HTERT RPE-1 (cell line): ENCODE data around the gene SLMAP.
"Not testable (repeated sequence)": the region's sequence is repeated elsewhere in the genome, so short reads cannot be mapped to it uniquely, and the experiment has no call there.

Experiments
- in situ Hi-C: fragments of 300-500 bp; cut with MboI; formaldehyde crosslinking; loops from 4 replicates; pipeline ENCODE4 v1.14.3; 2020; ENCODE audit warnings: low sequenced_read_pairs

SLMAP gene

DNA sequence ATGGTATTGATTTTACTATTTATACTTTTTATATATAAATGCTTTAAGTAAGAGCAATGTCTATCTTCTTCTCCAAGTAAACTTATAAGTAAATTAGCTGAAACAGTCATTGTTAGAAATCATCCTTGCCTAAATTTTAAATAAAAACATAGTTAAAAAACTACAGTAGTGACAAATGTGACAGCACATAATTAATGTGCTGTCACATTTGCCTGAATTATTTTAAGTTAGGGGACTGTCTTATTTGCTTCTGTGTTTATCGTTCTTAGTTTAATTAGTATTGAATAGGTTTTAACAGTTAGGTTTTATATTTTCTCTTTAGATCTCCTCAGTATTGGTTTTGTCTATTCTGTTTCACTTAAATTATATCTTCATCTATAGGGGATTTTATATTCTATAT, 36.1 kb downstream of the SLMAP start:
- in situ Hi-C loops: no loop called here

DNA sequence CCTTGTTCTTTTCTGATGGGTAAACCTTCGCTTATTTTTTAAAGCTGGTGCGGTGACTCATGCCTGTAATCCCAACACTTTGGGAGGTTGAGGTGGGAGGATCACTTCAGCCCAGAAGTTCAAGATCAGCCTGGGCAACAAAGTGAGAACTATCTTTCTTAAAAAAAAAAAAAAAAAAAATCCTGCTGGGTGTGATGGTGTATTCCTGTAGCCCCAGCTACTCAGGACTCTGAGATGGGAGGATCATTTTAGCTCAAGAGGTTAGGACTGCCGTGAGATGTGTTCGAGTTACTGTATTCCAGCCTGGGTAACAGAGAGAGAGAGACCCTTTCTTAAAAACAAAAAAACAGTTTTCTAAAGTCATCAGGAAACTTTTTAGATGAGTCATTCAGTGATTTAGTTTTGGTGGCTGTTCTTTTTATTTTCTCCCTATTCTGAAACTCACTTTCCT, 37.7 kb downstream of the SLMAP start:
- in situ Hi-C loops: no loop called here

GRCh38 chr3:57794501-57794900, 38.4 kb downstream of the SLMAP start:
- in situ Hi-C loops: no loop called here

GRCh38 chr3:57794951-57795350, 38.8 kb downstream of the SLMAP start:
- in situ Hi-C loops: no loop called here

DNA sequence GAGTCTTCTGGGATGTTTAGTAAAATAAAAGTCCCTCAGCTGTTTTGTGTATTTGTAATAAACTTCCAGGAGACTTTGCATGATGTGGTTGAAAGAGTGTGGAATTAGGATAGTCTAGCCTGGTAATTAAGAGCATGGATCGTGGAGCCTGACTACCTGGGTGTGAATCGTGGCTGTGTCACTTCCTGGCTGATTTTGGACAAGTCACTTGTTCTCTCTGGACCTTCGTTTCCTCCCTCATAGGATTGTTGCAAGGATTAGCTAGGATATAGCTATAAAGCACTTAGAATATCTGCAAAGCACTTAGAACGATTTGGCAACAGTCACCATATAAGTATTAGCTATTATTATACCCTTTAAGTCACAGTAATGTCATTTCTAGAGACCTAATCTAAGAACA, 40.2 kb downstream of the SLMAP start:
- in situ Hi-C loops: no loop called here

DNA sequence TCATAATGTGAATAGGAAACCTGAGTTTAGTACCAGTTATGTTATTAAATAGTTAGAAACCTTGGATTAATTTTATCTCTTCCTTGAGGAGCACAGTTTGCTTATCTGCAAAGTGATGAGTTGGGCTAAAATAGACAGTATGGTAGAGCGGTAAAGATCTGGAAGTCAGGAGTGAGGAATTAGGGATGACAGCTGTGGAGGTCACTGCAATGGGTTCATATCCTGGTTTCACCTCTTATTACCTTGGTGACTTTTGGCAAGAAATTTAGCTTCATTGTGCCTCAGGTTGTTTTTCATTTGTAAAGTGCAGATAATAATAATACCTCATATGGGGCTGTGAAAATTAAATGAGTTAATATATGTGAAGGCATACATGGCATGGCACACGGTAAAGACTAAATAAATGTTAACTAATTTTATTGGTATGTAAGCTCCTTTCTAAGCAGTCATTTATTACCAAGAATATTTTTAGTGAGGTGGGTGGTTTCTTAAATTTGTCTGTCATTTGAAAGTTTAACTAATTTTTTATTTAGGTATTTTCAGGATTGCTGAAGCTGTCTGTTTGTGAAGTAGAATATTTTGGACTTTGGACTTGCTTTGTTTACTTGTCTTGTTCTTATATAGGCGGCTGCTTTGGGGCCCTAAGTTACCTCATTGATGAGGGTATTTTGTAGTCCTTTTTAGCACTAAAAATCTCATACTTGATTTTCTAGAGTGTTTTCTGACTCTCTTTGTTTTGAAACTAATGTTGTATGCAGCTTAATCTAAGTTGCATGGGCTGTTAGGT, 41.8 kb downstream of the SLMAP start:
- in situ Hi-C loops: no loop called here

- in situ Hi-C loops: no loop called here
These were observed 47.6 kb downstream of the SLMAP start for GRCh38 chr3:57803647-57804081.

GRCh38 chr3:57805266-57805665, 49.2 kb downstream of the SLMAP start:
- in situ Hi-C loops: no loop called here

DNA sequence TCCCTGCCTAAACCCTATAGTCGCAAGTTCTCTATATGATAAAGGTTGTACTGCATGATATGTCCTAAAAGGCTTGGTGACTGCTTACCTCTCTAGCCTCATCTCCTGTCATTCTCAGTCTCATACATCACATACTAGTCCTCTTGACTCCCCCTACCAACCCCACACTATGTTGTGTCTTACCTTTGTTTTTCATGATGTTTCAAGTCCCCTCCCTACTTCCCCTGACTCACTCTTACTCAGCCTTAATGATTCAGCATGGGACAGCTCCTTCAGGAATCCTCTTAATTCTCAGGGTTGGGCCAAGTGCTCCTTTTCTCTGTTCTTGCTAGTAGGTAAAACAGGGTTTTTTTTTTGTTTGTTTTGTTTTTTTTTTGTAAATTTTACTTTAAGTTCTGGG, 49.6 kb downstream of the SLMAP start:
- in situ Hi-C loops: no loop called here

- in situ Hi-C loops: not testable (repeated sequence)
These were observed 50.1 kb downstream of the SLMAP start for GRCh38 chr3:57806195-57806594.

GRCh38 chr3:57808961-57809608, 53.0 kb downstream of the SLMAP start:
- in situ Hi-C loops: no loop called here

- in situ Hi-C loops: no loop called here
These were observed 53.5 kb downstream of the SLMAP start for GRCh38 chr3:57809609-57809968.

GRCh38 chr3:57810048-57810447, 53.9 kb downstream of the SLMAP start:
- in situ Hi-C loops: no loop called here

DNA sequence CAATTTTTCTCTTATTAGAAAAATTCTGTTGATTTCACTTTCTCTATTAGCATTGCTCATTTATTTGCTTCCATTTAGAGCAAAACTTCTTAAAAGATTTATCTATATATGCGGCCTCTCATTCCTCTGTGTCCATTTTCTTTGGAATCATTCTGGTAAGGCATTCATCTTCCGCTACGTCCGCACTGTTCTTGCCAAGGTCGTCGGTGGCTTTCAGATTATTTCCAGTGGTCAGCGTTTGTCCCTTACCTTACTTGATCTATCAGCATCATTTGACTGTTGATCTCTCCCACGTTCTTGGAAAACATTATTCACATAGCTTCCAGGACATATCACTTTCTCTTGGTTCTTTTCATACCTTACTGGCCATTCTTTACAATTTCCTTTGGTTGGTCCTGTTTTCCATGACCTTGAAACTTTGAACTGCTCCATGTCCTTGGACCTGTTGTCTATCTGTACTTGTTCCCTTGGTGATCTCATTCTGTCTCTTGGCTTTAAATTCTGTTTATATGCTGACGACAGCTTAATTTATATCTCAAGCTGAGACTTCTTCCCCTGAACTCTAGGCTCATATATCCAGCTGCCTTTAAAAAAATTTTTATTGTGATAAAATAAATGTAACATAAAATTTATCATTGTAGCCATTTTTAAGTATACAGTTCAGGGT, 54.5 kb downstream of the SLMAP start:
- in situ Hi-C loops: no loop called here

- in situ Hi-C loops: no loop called here
These were observed 58.9 kb downstream of the SLMAP start for GRCh38 chr3:57815036-57815435.

DNA sequence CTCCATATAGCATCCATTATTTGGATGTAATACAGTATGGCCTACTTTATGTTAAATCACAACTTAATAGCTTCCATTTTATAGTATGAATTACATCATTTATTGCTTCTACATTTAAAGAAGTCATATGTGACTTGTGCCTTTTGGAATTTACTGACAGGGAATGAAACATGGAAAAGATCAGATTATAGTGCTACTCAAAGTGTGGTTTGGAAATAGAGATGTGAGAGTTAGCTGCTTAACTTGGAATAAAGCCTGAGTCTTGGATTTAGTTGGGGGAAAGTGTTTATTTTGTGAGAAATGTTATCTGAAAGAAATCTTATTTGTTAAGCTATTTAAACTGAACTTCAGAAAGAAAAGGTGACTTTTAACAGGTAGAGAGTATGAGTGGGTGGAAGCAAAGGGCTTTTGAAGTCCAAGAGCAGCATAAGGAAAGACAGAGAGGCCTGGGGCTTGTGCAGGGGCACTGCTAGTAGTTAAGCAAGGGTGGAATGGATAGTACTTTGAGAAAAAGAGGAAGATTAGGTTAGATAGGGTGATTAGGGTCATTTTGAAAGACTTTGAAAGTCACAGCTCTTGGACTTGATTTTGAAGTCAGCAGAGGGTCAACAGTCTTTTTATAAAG, 60.5 kb downstream of the SLMAP start:
- in situ Hi-C loops: no loop called here

DNA sequence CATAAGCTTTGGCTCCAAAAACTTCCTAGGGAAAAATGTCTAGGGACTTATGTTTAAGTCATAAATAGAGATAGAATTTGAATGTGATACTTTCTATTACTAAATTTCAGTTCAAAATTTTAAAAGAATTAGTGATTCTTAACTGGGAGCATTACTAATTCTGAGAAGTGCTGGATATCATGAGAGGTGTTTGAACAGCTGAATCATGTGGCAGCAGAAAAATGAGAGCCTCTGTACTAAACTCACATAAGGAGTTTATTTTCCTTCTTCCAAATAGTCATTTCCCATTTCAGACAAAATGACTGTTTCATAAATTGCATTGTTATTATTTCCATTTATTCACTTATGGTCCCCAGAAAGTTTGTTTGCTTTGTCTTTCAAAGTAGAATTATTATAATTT, 62.7 kb downstream of the SLMAP start:
- in situ Hi-C loops: no loop called here

DNA sequence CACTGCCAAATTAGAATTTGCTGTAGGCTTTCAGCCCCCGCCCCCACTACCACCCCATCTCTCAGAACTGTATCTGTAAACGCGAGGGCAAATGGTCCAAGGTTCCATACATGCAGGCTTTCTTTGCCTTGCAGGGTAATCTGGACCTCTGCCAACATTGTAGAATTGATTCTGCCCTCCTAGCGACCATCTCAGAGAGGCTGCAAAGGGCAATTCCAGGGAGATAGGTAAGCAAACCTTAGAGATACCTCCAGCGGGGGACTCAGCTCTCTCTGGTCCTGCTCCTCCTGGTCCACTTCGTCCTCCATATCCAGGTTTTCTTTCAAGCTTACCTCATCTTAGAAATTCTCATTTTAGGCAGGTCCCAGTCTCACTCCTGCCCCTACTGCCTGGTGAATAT, 64.4 kb downstream of the SLMAP start:
- in situ Hi-C loops: no loop called here

DNA sequence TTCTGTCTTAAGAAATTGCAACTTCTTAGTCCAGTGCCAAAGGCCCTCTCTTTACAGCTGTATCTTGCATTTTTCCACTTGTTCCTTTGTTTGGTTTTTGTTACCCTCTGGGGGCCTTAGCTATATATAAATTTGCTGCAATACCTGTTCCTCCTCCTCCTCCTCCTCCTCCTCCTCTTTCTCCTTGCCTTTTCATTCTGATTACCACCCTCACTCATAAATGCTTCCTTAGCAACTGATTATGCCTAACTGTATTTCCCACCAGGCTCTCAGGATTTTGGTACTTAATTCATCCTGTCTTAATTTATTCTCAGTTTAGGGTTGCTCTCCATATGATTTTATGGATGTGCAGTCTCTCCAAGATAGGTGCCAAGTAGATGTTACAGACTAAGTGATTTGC, 65.7 kb downstream of the SLMAP start:
- in situ Hi-C loops: no loop called here

DNA sequence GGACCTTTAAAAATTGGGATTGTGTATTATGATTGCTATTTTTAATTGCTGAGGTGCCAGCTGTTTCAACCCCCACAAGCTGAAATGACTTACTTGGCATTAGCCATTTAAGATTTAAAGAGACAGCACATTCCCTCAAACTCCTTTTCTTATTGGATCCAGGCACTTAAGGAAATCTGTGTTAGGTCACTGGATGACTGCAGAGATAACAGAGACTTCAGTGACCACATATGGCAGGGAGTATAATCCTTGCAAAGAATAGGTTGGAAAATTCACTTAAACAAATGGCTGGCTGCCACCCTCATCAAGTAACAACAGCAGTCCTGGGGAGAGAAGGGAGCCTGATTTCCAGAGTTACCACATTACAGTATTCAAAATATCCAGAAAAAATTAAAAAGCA, 66.6 kb downstream of the SLMAP start:
- in situ Hi-C loops: no loop called here

GRCh38 chr3:57825116-57825515, 69.0 kb downstream of the SLMAP start:
- in situ Hi-C loops: no loop called here
